ENCODE data around the gene ZMYND11. TPM values are rescaled to one million over a fixed set of nuclear protein-coding genes. Genes with fewer than 3 reads are reported as not detected.
"Not testable (repeated sequence)": the region's sequence is repeated elsewhere in the genome, so short reads cannot be mapped to it uniquely, and the experiment has no call there.

ZMYND11 gene
- total RNA-seq, 2 donors from 2014 or later = 34.1 to 48.5 TPM

GRCh38 chr10:260819-261429, 125.7 kb downstream of the ZMYND11 start:
- TF ChIP-seq CTCF (IDR thresholded peaks at IDR 0.05) = no peak
- Histone ChIP-seq H3K36me3 (no peaks in the 10 kb centered on the region), H3K27me3 (no peaks in the 10 kb centered on the region), H3K9me3 (no peaks in the 10 kb centered on the region), H3K27ac (no peak overlapping the region), H3K9ac (ENCODE audit: low read depth in 2 of 2, low read length in 2 of 2) (no peak overlapping the region), H3K4me3 (no peak overlapping the region), H3K4me1 (no peaks in the 10 kb centered on the region)
- no peak for DNase-seq
- intact Hi-C loops (cut with DNase I) = no loop called here

GRCh38 chr10:264160-265073, 129.2 kb downstream of the ZMYND11 start:
- H3K9ac ChIP-seq (ENCODE audit: low read depth in 2 of 2, low read length in 2 of 2); intact Hi-C loops (cut with DNase I): not testable (repeated sequence)

GRCh38 chr10:265074-265440, 129.8 kb downstream of the ZMYND11 start:
- H3K9ac ChIP-seq (ENCODE audit: low read depth in 2 of 2, low read length in 2 of 2); H3K27ac ChIP-seq; intact Hi-C loops (cut with DNase I); DNase-seq; H3K9me3 ChIP-seq; H3K36me3 ChIP-seq; H3K4me3 ChIP-seq; H3K4me1 ChIP-seq; H3K27me3 ChIP-seq: not testable (repeated sequence)

More at GRCh38 chr10:264160-265073, 129.2 kb downstream of the ZMYND11 start:
- not testable (repeated sequence) for H3K27me3 ChIP-seq, H3K4me3 ChIP-seq, H3K9me3 ChIP-seq, H3K27ac ChIP-seq, DNase-seq, H3K4me1 ChIP-seq, H3K36me3 ChIP-seq

- H3K27ac ChIP-seq; H3K27me3 ChIP-seq; H3K4me1 ChIP-seq; H3K4me3 ChIP-seq; H3K36me3 ChIP-seq; DNase-seq; H3K9ac ChIP-seq (ENCODE audit: low read depth in 2 of 2, low read length in 2 of 2); H3K9me3 ChIP-seq; intact Hi-C loops (cut with DNase I): not testable (repeated sequence)
These were observed 130.7 kb downstream of the ZMYND11 start for GRCh38 chr10:265816-266588.

GRCh38 chr10:266974-267425, 131.7 kb downstream of the ZMYND11 start:
- DNase-seq = no peak
- TF ChIP-seq CTCF (IDR thresholded peaks at IDR 0.05) = no peak
- no peak overlapping the region for H3K4me3 ChIP-seq
- no peaks in the 10 kb centered on the region for H3K27me3 ChIP-seq
- H3K4me1 ChIP-seq = no peaks in the 10 kb centered on the region
- intact Hi-C loops (cut with DNase I) = no loop called here
- H3K27ac ChIP-seq = no peak overlapping the region
- H3K36me3 ChIP-seq = no peaks in the 10 kb centered on the region
- no peak overlapping the region for H3K9ac ChIP-seq (ENCODE audit: low read depth in 2 of 2, low read length in 2 of 2)
- H3K9me3 ChIP-seq = no peaks in the 10 kb centered on the region

- no peak overlapping the region for H3K9ac ChIP-seq (ENCODE audit: low read depth in 2 of 2, low read length in 2 of 2)
- H3K36me3 ChIP-seq = no peaks in the 10 kb centered on the region
- H3K4me3 ChIP-seq = no peak overlapping the region
- no peak for DNase-seq
- no peak for TF ChIP-seq CTCF (IDR thresholded peaks at IDR 0.05)
- no peak overlapping the region for H3K27ac ChIP-seq
- no peaks in the 10 kb centered on the region for H3K9me3 ChIP-seq
- no peaks in the 10 kb centered on the region for H3K27me3 ChIP-seq
- H3K4me1 ChIP-seq = no peaks in the 10 kb centered on the region
- intact Hi-C loops (cut with DNase I) = no loop called here
These were observed 132.4 kb downstream of the ZMYND11 start for GRCh38 chr10:267705-268104.
